ENCODE data around the gene DYNC1LI1. TPM values are rescaled to one million over a fixed set of nuclear protein-coding genes. Genes with fewer than 3 reads are reported as not detected.

Gene DYNC1LI1
- total and polyA plus RNA-seq, 2 donors (not counting 1 experiment from before 2014, with no cell fraction given): 44.1 to 49.8 TPM

- Histone ChIP-seq H3K79me2 (ENCODE audit: control insufficient read depth, insufficient read depth, low read length) (no peaks in the 10 kb centered on the region), H3K9ac (ENCODE audit: insufficient read depth, low read length) (no peak overlapping the region), H2AFZ (ENCODE audit: low read length) (no peak overlapping the region), H3K4me3 (replicated peaks in 1 of 4; ENCODE audit: control extremely low read depth in 1 of 4, insufficient read depth in 1 of 4, low read depth in 3 of 4, low read length in 4 of 4) (no peak overlapping the region), H3K27ac (ENCODE audit: insufficient read depth, low read length) (no peak overlapping the region), H3K36me3 (ENCODE audit: control insufficient read depth, insufficient read depth, low read length) (no peaks in the 10 kb centered on the region), H3K4me1 (ENCODE audit: control insufficient read depth, extremely low read depth, insufficient read depth, low read length) (no peaks in the 10 kb centered on the region), H3K4me2 (ENCODE audit: extremely low read depth, insufficient read depth, low read length) (no peak overlapping the region), H3K27me3 (ENCODE audit: control insufficient read depth, insufficient read depth, low read length) (no peaks in the 10 kb centered on the region), H4K20me1 (ENCODE audit: control insufficient read depth, extremely low read depth, insufficient read depth, low read length) (no peaks in the 10 kb centered on the region), H3K9me3 (ENCODE audit: control insufficient read depth, insufficient read depth, low read depth, low read length) (no peaks in the 10 kb centered on the region)
- DNase-seq (ENCODE audit: low read depth in 2 of 2): no peak
- no peak for TF ChIP-seq EZH2 (IDR thresholded peaks at IDR 0.05; ENCODE audit: low read length, missing control alignments)
- TF ChIP-seq, protein P1, sequence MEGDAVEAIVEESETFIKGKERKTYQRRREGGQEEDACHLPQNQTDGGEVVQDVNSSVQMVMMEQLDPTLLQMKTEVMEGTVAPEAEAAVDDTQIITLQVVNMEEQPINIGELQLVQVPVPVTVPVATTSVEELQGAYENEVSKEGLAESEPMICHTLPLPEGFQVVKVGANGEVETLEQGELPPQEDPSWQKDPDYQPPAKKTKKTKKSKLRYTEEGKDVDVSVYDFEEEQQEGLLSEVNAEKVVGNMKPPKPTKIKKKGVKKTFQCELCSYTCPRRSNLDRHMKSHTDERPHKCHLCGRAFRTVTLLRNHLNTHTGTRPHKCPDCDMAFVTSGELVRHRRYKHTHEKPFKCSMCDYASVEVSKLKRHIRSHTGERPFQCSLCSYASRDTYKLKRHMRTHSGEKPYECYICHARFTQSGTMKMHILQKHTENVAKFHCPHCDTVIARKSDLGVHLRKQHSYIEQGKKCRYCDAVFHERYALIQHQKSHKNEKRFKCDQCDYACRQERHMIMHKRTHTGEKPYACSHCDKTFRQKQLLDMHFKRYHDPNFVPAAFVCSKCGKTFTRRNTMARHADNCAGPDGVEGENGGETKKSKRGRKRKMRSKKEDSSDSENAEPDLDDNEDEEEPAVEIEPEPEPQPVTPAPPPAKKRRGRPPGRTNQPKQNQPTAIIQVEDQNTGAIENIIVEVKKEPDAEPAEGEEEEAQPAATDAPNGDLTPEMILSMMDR (conservative IDR thresholded peaks at IDR 0.05 in 1 of 2, IDR thresholded peaks at IDR 0.05 in 1 of 2; ENCODE audit: low read depth in 1 of 2, low read length in 2 of 2): no peak
These were observed 32.4 kb upstream of the DYNC1LI1 start for GRCh38 chr3:32603064-32603463.

DNA sequence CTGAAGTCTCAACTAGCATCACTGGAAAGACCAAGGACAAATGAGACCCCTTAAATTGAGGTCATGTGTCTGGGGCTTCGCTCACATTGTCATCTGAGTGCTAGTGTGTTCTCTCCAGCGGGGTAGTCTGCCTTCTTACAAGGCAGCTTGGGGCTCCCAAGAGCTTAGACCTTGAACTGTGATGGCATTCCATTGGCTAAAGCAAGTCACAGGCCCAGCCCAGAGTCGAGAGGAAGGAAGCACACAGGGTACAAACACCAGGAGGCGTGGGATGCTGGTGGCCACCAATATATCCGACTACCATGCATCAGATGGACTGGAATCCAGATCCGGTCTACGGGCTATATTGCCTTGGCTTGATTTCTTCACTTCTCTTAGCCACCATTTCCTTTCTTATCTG, 31.5 kb upstream of the DYNC1LI1 start:
- Histone ChIP-seq H3K4me2 (ENCODE audit: extremely low read depth, insufficient read depth, low read length) (no peak overlapping the region), H3K27me3 (ENCODE audit: control insufficient read depth, insufficient read depth, low read length) (no peaks in the 10 kb centered on the region), H3K27ac (ENCODE audit: insufficient read depth, low read length) (no peak overlapping the region), H2AFZ (ENCODE audit: low read length) (no peak overlapping the region), H3K4me1 (ENCODE audit: control insufficient read depth, extremely low read depth, insufficient read depth, low read length) (no peaks in the 10 kb centered on the region), H3K4me3 (replicated peaks in 1 of 4; ENCODE audit: control extremely low read depth in 1 of 4, insufficient read depth in 1 of 4, low read depth in 3 of 4, low read length in 4 of 4) (no peak overlapping the region), H4K20me1 (ENCODE audit: control insufficient read depth, extremely low read depth, insufficient read depth, low read length) (no peaks in the 10 kb centered on the region), H3K9me3 (ENCODE audit: control insufficient read depth, insufficient read depth, low read depth, low read length) (no peaks in the 10 kb centered on the region), H3K9ac (ENCODE audit: insufficient read depth, low read length) (no peak overlapping the region), H3K79me2 (ENCODE audit: control insufficient read depth, insufficient read depth, low read length) (no peaks in the 10 kb centered on the region), H3K36me3 (ENCODE audit: control insufficient read depth, insufficient read depth, low read length) (no peaks in the 10 kb centered on the region)
- TF ChIP-seq, protein P1 (conservative IDR thresholded peaks at IDR 0.05 in 1 of 2, IDR thresholded peaks at IDR 0.05 in 1 of 2; ENCODE audit: low read depth in 1 of 2, low read length in 2 of 2): no peak
- no peak for TF ChIP-seq EZH2 (IDR thresholded peaks at IDR 0.05; ENCODE audit: low read length, missing control alignments)
- DNase-seq (ENCODE audit: low read depth in 2 of 2): no peak

DNA sequence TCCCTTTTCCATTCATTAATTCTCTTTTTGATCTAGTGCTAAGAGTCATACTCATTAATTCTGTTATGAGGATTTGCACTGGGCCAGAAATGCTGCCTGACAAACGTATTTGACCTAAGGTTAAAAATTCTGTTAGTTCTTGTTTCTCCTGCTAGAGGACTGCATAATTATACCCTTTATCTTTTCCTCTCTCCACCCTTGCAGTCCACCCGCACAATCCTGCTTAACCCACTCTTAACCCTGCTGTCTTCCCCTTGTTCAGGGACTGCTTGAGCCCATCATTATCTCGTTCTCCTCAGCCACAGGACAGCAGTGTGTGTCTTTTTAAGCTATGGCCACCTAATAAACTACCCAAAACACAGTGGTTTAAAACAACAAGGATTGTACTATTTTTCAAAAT, 31.1 kb upstream of the DYNC1LI1 start:
- TF ChIP-seq, protein P1 (conservative IDR thresholded peaks at IDR 0.05 in 1 of 2, IDR thresholded peaks at IDR 0.05 in 1 of 2; ENCODE audit: low read depth in 1 of 2, low read length in 2 of 2): no peak
- TF ChIP-seq EZH2 (IDR thresholded peaks at IDR 0.05; ENCODE audit: low read length, missing control alignments): no peak
- no peaks in the 10 kb centered on the region for H4K20me1 ChIP-seq (ENCODE audit: control insufficient read depth, extremely low read depth, insufficient read depth, low read length)
- no peak overlapping the region for H3K27ac ChIP-seq (ENCODE audit: insufficient read depth, low read length)
- no peaks in the 10 kb centered on the region for H3K9me3 ChIP-seq (ENCODE audit: control insufficient read depth, insufficient read depth, low read depth, low read length)
- H3K4me2 ChIP-seq (ENCODE audit: extremely low read depth, insufficient read depth, low read length): no peak overlapping the region
- no peak overlapping the region for H3K9ac ChIP-seq (ENCODE audit: insufficient read depth, low read length)
- no peaks in the 10 kb centered on the region for H3K27me3 ChIP-seq (ENCODE audit: control insufficient read depth, insufficient read depth, low read length)
- no peaks in the 10 kb centered on the region for H3K36me3 ChIP-seq (ENCODE audit: control insufficient read depth, insufficient read depth, low read length)
- H3K4me1 ChIP-seq (ENCODE audit: control insufficient read depth, extremely low read depth, insufficient read depth, low read length): no peaks in the 10 kb centered on the region
- no peaks in the 10 kb centered on the region for H3K79me2 ChIP-seq (ENCODE audit: control insufficient read depth, insufficient read depth, low read length)
- no peak overlapping the region for H2AFZ ChIP-seq (ENCODE audit: low read length)
- H3K4me3 ChIP-seq (replicated peaks in 1 of 4; ENCODE audit: control extremely low read depth in 1 of 4, insufficient read depth in 1 of 4, low read depth in 3 of 4, low read length in 4 of 4): no peak overlapping the region
- no peak for DNase-seq (ENCODE audit: low read depth in 2 of 2)
